AG04449 (cell line): ENCODE data around the gene SMIM45.

Experiments used
- CTCF ChIA-PET: fragments of 350-600 bp; formaldehyde crosslinking; extraction: SDS; loops from one replicate; lab custom pipeline; 2021; ENCODE audit warnings: antibody characterized with exemption; lab: Yijun Ruan, JAX
- POLR2A ChIA-PET: fragments of 400-600, 350-600 bp; formaldehyde crosslinking; extraction: SDS; loops from one replicate; lab custom pipeline; 2020; ENCODE audit warnings: antibody characterized with exemption, inconsistent platforms; lab: Yijun Ruan, JAX
- DNase-seq: peaks from one replicate; pipeline ENCODE4 v3.0.0-alpha.2; 2010; ENCODE audit warnings: low read depth, low spot score
- H3K4me3 ChIP-seq: 2 replicates; pipeline ENCODE4 v1.5.1; 2011; ENCODE audit warnings: low read depth, mild to moderate bottlenecking, control low read depth, low read length
- CTCF ChIP-seq: IDR thresholded peaks from one replicate; pipeline ENCODE4 v1.5.1; 2011; ENCODE audit warnings: mild to moderate bottlenecking, moderate library complexity, low read length, control low read depth, inconsistent platforms; ENCODE audit not compliant: insufficient read depth; ENCODE audit errors: missing control alignments

Gene SMIM45

GRCh38 chr22:41915786-41916493 is 36.0 kb upstream of the SMIM45 start:
- no peak overlapping the region for H3K4me3 ChIP-seq
- ChIA-PET CTCF (interaction anchor here (1.0 to 1.3 kb wide), 3 partner anchors 10 to 218 kb away, joined by 4 to 6 read pairs (median 4); partner anchors contain the start of gene TNFRSF13C), POLR2A (no interaction called here)
- DNase-seq = no peak
- TF ChIP-seq CTCF = no peak

GRCh38 chr22:41916745-41917358 is 35.1 kb upstream of the SMIM45 start:
- no peak for DNase-seq
- TF ChIP-seq CTCF = no peak
- CTCF ChIA-PET = interaction anchor here (1.0 to 1.3 kb wide), 3 partner anchors 9 to 219 kb away, joined by 4 to 6 read pairs (median 4); partner anchors contain the start of gene TNFRSF13C
- no peak overlapping the region for H3K4me3 ChIP-seq
- POLR2A ChIA-PET = interaction anchor here (0.6 kb wide), 1 partner anchor 9 kb away, joined by 3 read pairs; no protein-coding TSS in a partner anchor

- POLR2A ChIA-PET = interaction anchor here (0.6 kb wide), 1 partner anchor 10 kb away, joined by 3 read pairs; no protein-coding TSS in a partner anchor
- no peak overlapping the region for H3K4me3 ChIP-seq
- no peak for TF ChIP-seq CTCF
- CTCF ChIA-PET = interaction anchor here (1.0 to 1.3 kb wide), 3 partner anchors 8 to 220 kb away, joined by 4 to 6 read pairs (median 4); partner anchors contain the start of gene TNFRSF13C
- DNase-seq = no peak
Observed at GRCh38 chr22:41917375-41917902, 34.5 kb upstream of the SMIM45 start.

GRCh38 chr22:41917903-41918791 is 33.8 kb upstream of the SMIM45 start:
- ChIA-PET POLR2A (no interaction called here), CTCF (no interaction called here)
- H3K4me3 ChIP-seq = no peak overlapping the region

More at GRCh38 chr22:41917903-41918791, 33.8 kb upstream of the SMIM45 start:
- no peak for DNase-seq
- TF ChIP-seq CTCF = no peak
